Measurements from ENCODE around the gene HORMAD1.

GRCh38 chr1:150718225-150718891, 2.3 kb downstream of the HORMAD1 start:
- TF ChIP-seq POLR2A (IDR thresholded peaks at IDR 0.05): no peak
- TF ChIP-seq CTCF (IDR thresholded peaks at IDR 0.05): no peak

Measured in tibial nerve (tissue), 3 donors.